Liver (tissue), 9 donors: ENCODE data around the gene WDR74. TPM values are rescaled to one million over a fixed set of nuclear protein-coding genes. Genes with fewer than 3 reads are reported as not detected.

Experiments used
- DNase-seq: peaks from one replicate; pipeline ENCODE4 v3.0.0-alpha.2; 2017; ENCODE audit warnings: low spot score
- H3K27ac ChIP-seq, 2 donors: one replicate each; pipeline ENCODE4 v1.7.0; 2013; ENCODE audit warnings: inconsistent platforms in 2 of 2, low read length in 2 of 2, control low read depth in 1 of 2, low read depth in 1 of 2, mild to moderate bottlenecking in 1 of 2
- H3K27me3 ChIP-seq, 4 donors: one replicate each; pipeline versions ENCODE4 v1.6.1 to v1.7.0; 2013; ENCODE audit warnings: low read length in 3 of 4, inconsistent platforms in 1 of 4, mild to moderate bottlenecking in 1 of 4, moderate library complexity in 1 of 4; ENCODE audit not compliant: control insufficient read depth in 4 of 4, insufficient read depth in 4 of 4
- H3K36me3 ChIP-seq, 4 donors: one replicate each; pipeline versions ENCODE4 v1.6.1 to v1.7.0; 2013; ENCODE audit warnings: low read length in 3 of 4, mild to moderate bottlenecking in 3 of 4, low read depth in 1 of 4, moderate library complexity in 1 of 4; ENCODE audit not compliant: control insufficient read depth in 4 of 4, insufficient read depth in 3 of 4
- H3K4me1 ChIP-seq, 4 donors: one replicate each; pipeline versions ENCODE4 v1.6.1 to v1.7.0; 2013; ENCODE audit warnings: low read length in 3 of 4, mild to moderate bottlenecking in 3 of 4, moderate library complexity in 1 of 4; ENCODE audit not compliant: control insufficient read depth in 4 of 4, insufficient read depth in 4 of 4
- H3K4me3 ChIP-seq, 3 donors: one replicate each; pipeline versions ENCODE4 v1.6.1 to v1.7.0; 2013; ENCODE audit warnings: low read length in 3 of 3, control low read depth in 1 of 3, low read depth in 1 of 3, mild to moderate bottlenecking in 1 of 3
- H3K9ac ChIP-seq, 2 donors: one replicate each; pipeline ENCODE4 v1.7.0; 2013; ENCODE audit warnings: low read length in 2 of 2, mild to moderate bottlenecking in 2 of 2, moderate library complexity in 2 of 2, control low read depth in 1 of 2, low read depth in 1 of 2
- H3K9me3 ChIP-seq, 4 donors: one replicate each; pipeline versions ENCODE4 v1.6.1 to v1.7.0; 2013; ENCODE audit warnings: low read length in 3 of 4; ENCODE audit not compliant: control insufficient read depth in 4 of 4
- ATF3 ChIP-seq: IDR thresholded peaks from 2 replicates; pipeline ENCODE4 v1.6.1; 2016; ENCODE audit warnings: antibody characterized with exemption
- CTCF ChIP-seq: fragments of 150-350 bp; IDR thresholded peaks from 2 replicates; pipeline ENCODE4 v1.5.1; 2017; ENCODE audit warnings: improper control_type of control experiment, low read depth, low read length; ENCODE audit not compliant: missing input control
- EGR1 ChIP-seq, 2 donors: IDR thresholded peaks; 2 replicates each; pipeline ENCODE4 v1.6.1; 2016 to 2018; ENCODE audit warnings: antibody characterized with exemption in 2 of 2, low read depth in 2 of 2
- FOXA1 ChIP-seq: IDR thresholded peaks from 2 replicates; pipeline ENCODE4 v1.6.1; 2016; ENCODE audit warnings: antibody characterized with exemption
- FOXA2 ChIP-seq: IDR thresholded peaks from 2 replicates; pipeline ENCODE4 v1.6.1; 2016; ENCODE audit warnings: antibody characterized with exemption
- GABPA ChIP-seq, 2 donors: IDR thresholded peaks in 1 of 2; conservative IDR thresholded peaks in 1 of 2; 2 replicates each; pipeline ENCODE4 v1.6.1; 2016; ENCODE audit warnings: antibody characterized with exemption in 2 of 2, mild to moderate bottlenecking in 1 of 2, moderate library complexity in 1 of 2
- HNF4A ChIP-seq, 2 donors: conservative IDR thresholded peaks; 2 replicates each; pipeline ENCODE4 v1.6.1; 2016; ENCODE audit warnings: antibody characterized with exemption in 2 of 2, mild to moderate bottlenecking in 2 of 2
- HNF4G ChIP-seq: IDR thresholded peaks from 2 replicates; pipeline ENCODE4 v1.6.1; 2016; ENCODE audit warnings: antibody characterized with exemption
- JUND ChIP-seq, 2 donors: IDR thresholded peaks; 2 replicates each; pipeline ENCODE4 v1.6.1; 2016; ENCODE audit warnings: antibody characterized with exemption in 2 of 2
- NR2F2 ChIP-seq: IDR thresholded peaks from 2 replicates; pipeline ENCODE4 v1.6.1; 2016; ENCODE audit warnings: antibody characterized with exemption
- RAD21 ChIP-seq, 2 donors: IDR thresholded peaks; 2 replicates each; pipeline ENCODE4 v1.6.1; 2016; ENCODE audit warnings: antibody characterized with exemption in 2 of 2, mild to moderate bottlenecking in 2 of 2
- REST ChIP-seq: IDR thresholded peaks from 2 replicates; pipeline ENCODE4 v1.6.1; 2016; ENCODE audit warnings: antibody characterized with exemption, mild to moderate bottlenecking
- RXRA ChIP-seq, 2 donors: IDR thresholded peaks; 2 replicates each; pipeline ENCODE4 v1.6.1; 2017 to 2018; ENCODE audit warnings: antibody characterized with exemption in 2 of 2, mild to moderate bottlenecking in 1 of 2
- SP1 ChIP-seq: IDR thresholded peaks from 2 replicates; pipeline ENCODE4 v1.6.1; 2018; ENCODE audit warnings: antibody characterized with exemption, mild to moderate bottlenecking
- TAF1 ChIP-seq: conservative IDR thresholded peaks from 2 replicates; pipeline ENCODE4 v1.6.1; 2016; ENCODE audit warnings: antibody characterized with exemption, mild to moderate bottlenecking
- YY1 ChIP-seq: IDR thresholded peaks from 2 replicates; pipeline ENCODE4 v1.6.1; 2016; ENCODE audit warnings: antibody characterized with exemption, mild to moderate bottlenecking
- ZBTB33 ChIP-seq: IDR thresholded peaks from 2 replicates; pipeline ENCODE4 v1.6.1; 2016; ENCODE audit warnings: antibody characterized with exemption
- WGBS: extraction: QIAGEN DNeasy Blood & Tissue Kit; methylation state at CpG from one replicate; pipeline ENCODE4 v1.1.7; 2013; 5-methylcytosine and 5-hydroxymethylcytosine counted together
- polyA plus RNA-seq, 2 donors: library from polyadenylated mRNA; stranded (reverse) in 1 of 2; unstranded in 1 of 2; fragments of 200-250 nt in 1 of 2; fragments of >200 nt in 1 of 2; fragmentation: Nextera tagmentation in 1 of 2; extraction: Ambion mirVana in 1 of 2; gene quantifications; one replicate each; pipeline versions ENCODE4 v1.2.1 to v1.2.3, GENCODE V29; 2013 to 2015
- total RNA-seq, 2 donors: library from RNA; depleted of rRNA; stranded (reverse); fragments of >200 nt; gene quantifications; one replicate each; pipeline ENCODE4 v1.2.3, GENCODE V29; 2014
- donor health status: healthy.
- donor health status: healthy.
- donor health status: healthy.
- donor health status: healthy.
- donor health status: healthy.

WDR74 gene
- total and polyA plus RNA-seq, 4 donors = 17.1 to 22.5 (median 20.5) TPM

GRCh38 chr11:62881579-62882430, 42.4 kb upstream of the WDR74 start:
- TF ChIP-seq HNF4A (conservative IDR thresholded peaks at IDR 0.05) (no peak), JUND (IDR thresholded peaks at IDR 0.05) (peak; percentile 44 to 89)
- Histone ChIP-seq H3K4me3 (peak overlapping the region; percentile 86 to 99 (median 88)), H3K27me3 (no peaks in the 10 kb centered on the region), H3K9ac (peak overlapping the region; percentile 97 to 98), H3K4me1 (peaks cover 0 to 33% (median 29%) of the 10 kb centered on the region in 4 donors), H3K36me3 (peaks cover 8 to 40% (median 35%) of the 10 kb centered on the region in 4 donors), H3K27ac (peak overlapping the region; percentile 95 to 96), H3K9me3 (no peaks in the 10 kb centered on the region)
- 8% methylated on average over 21 of the region's 21 CpGs for WGBS
- peak; percentile 87 for DNase-seq

- TF ChIP-seq SP1 = peak; percentile 65
- TF ChIP-seq NR2F2 = no peak
- no peak for TF ChIP-seq FOXA1
- TF ChIP-seq REST = peak; percentile 93
- peak; percentile 55 to 60 for TF ChIP-seq HNF4A (conservative IDR thresholded peaks at IDR 0.05)
- TF ChIP-seq EGR1 (IDR thresholded peaks at IDR 0.05; ENCODE audit: low read depth in 2 of 2) = peak in 1 of 2 donors; percentile 93
- TF ChIP-seq TAF1 = peak; percentile 89
- TF ChIP-seq RXRA (IDR thresholded peaks at IDR 0.05) = peak; percentile 15 to 20
- peak; percentile 96 for TF ChIP-seq YY1
- TF ChIP-seq ZBTB33 = peak; percentile 24
- peak; percentile 56 for TF ChIP-seq CTCF
- TF ChIP-seq HNF4G = no peak
- no peak for TF ChIP-seq ATF3
- peak; percentile 67 to 73 for TF ChIP-seq RAD21 (IDR thresholded peaks at IDR 0.05)
- TF ChIP-seq FOXA2 = no peak
- peak in 1 of 2 donors; percentile 59 for TF ChIP-seq GABPA (IDR thresholded peaks at IDR 0.05 in 1 of 2, conservative IDR thresholded peaks at IDR 0.05 in 1 of 2)
- no peak for TF ChIP-seq JUND (IDR thresholded peaks at IDR 0.05)
- DNase-seq = peak; percentile 93
- Histone ChIP-seq H3K4me1 (peaks cover 0 to 36% (median 30%) of the 10 kb centered on the region in 4 donors), H3K9me3 (no peaks in the 10 kb centered on the region), H3K36me3 (peaks cover 4 to 33% (median 28%) of the 10 kb centered on the region in 4 donors), H3K27ac (peak within 1 kb of the TSS; percentile 95 to 96), H3K4me3 (peak within 1 kb of the TSS; percentile 86 to 99 (median 88)), H3K27me3 (no peaks in the 10 kb centered on the region), H3K9ac (peak within 1 kb of the TSS; percentile 97 to 98)
- under 1% methylated on average over 69 of the region's 69 CpGs for WGBS
Measured at GRCh38 chr11:62880803-62881578, 41.6 kb upstream of the WDR74 start, which contains the start of gene SLC3A2. Gene SLC3A2 (plus strand): TSS chr11:62880896. CDS start chr11:62881024, 128 bp downstream.
